Panc1 (cell line): ENCODE data around the gene PEAK3.

Source experiments
- POLR2AphosphoS5 ChIP-seq: IDR thresholded peaks from 2 replicates; pipeline ENCODE4 v1.6.1; 2012; ENCODE audit warnings: mild to moderate bottlenecking, low read depth, low read length, moderate library complexity
- SIN3A ChIP-seq: IDR thresholded peaks from 2 replicates; pipeline ENCODE4 v1.6.1; 2012; ENCODE audit warnings: low read depth, mild to moderate bottlenecking, low read length, moderate library complexity, borderline replicate concordance; ENCODE audit not compliant: insufficient read depth
- TCF7L2 ChIP-seq: IDR thresholded peaks from 2 replicates; pipeline ENCODE4 v1.6.1; 2011; ENCODE audit warnings: mild to moderate bottlenecking, low read depth, low read length, inconsistent platforms
- TF ChIP-seq, protein P1 (sequence below): fragments of 450-650 bp; IDR thresholded peaks from 2 replicates; pipeline ENCODE4 v1.5.1; 2017; ENCODE audit warnings: mild to moderate bottlenecking
- TF ChIP-seq, protein P2 (sequence below), 2 experiments: IDR thresholded peaks; 2 replicates each; pipeline ENCODE4 v1.6.1; 2011 to 2012; ENCODE audit warnings: low read depth in 2 of 2, control low read depth in 1 of 2, low read length in 1 of 2, mild to moderate bottlenecking in 1 of 2, moderate library complexity in 1 of 2; ENCODE audit not compliant: insufficient read depth in 1 of 2

DNA sequence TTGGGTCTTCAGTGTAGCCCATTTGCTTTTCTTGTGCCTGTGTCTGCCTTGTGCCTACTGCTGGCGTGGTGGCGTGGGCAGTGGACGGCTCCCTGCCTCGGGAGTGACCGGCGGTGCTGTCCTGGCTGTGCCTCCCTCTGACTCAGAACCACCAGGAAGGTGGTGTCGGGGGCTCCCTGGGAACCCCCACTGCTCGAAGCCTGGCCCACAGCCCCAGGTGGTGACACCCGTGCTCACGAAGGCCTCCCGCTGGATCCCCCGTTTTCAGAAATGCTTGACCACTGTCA, 37.9 kb downstream of the PEAK3 start:
- TF ChIP-seq, protein P1, sequence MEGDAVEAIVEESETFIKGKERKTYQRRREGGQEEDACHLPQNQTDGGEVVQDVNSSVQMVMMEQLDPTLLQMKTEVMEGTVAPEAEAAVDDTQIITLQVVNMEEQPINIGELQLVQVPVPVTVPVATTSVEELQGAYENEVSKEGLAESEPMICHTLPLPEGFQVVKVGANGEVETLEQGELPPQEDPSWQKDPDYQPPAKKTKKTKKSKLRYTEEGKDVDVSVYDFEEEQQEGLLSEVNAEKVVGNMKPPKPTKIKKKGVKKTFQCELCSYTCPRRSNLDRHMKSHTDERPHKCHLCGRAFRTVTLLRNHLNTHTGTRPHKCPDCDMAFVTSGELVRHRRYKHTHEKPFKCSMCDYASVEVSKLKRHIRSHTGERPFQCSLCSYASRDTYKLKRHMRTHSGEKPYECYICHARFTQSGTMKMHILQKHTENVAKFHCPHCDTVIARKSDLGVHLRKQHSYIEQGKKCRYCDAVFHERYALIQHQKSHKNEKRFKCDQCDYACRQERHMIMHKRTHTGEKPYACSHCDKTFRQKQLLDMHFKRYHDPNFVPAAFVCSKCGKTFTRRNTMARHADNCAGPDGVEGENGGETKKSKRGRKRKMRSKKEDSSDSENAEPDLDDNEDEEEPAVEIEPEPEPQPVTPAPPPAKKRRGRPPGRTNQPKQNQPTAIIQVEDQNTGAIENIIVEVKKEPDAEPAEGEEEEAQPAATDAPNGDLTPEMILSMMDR = no peak
- TF ChIP-seq, protein P2, sequence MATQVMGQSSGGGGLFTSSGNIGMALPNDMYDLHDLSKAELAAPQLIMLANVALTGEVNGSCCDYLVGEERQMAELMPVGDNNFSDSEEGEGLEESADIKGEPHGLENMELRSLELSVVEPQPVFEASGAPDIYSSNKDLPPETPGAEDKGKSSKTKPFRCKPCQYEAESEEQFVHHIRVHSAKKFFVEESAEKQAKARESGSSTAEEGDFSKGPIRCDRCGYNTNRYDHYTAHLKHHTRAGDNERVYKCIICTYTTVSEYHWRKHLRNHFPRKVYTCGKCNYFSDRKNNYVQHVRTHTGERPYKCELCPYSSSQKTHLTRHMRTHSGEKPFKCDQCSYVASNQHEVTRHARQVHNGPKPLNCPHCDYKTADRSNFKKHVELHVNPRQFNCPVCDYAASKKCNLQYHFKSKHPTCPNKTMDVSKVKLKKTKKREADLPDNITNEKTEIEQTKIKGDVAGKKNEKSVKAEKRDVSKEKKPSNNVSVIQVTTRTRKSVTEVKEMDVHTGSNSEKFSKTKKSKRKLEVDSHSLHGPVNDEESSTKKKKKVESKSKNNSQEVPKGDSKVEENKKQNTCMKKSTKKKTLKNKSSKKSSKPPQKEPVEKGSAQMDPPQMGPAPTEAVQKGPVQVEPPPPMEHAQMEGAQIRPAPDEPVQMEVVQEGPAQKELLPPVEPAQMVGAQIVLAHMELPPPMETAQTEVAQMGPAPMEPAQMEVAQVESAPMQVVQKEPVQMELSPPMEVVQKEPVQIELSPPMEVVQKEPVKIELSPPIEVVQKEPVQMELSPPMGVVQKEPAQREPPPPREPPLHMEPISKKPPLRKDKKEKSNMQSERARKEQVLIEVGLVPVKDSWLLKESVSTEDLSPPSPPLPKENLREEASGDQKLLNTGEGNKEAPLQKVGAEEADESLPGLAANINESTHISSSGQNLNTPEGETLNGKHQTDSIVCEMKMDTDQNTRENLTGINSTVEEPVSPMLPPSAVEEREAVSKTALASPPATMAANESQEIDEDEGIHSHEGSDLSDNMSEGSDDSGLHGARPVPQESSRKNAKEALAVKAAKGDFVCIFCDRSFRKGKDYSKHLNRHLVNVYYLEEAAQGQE (IDR thresholded peaks at IDR 0.05; ENCODE audit: insufficient read depth in 1 of 2, low read depth in 2 of 2, low read length in 1 of 2) = no peak
- TF ChIP-seq SIN3A = no peak
- no peak for TF ChIP-seq POLR2AphosphoS5
- no peak for TF ChIP-seq TCF7L2
